Astrocyte (in vitro differentiated cells and primary cell): ENCODE data around the gene VEGFA.

Source experiments
- EZH2 ChIP-seq: IDR thresholded peaks from 2 replicates; pipeline ENCODE4 v1.6.1; 2012; ENCODE audit warnings: mild to moderate bottlenecking, low read length, inconsistent platforms; ENCODE audit not compliant: insufficient read depth
- TF ChIP-seq, protein P1 (sequence below): IDR thresholded peaks from 2 replicates; pipeline ENCODE4 v1.5.1; 2011; ENCODE audit warnings: low read depth, mild to moderate bottlenecking, inconsistent platforms, low read length, moderate library complexity; ENCODE audit not compliant: insufficient read depth

GRCh38 chr6:43737272-43738081 is 32.5 kb upstream of the VEGFA start:
- TF ChIP-seq EZH2: no peak
- TF ChIP-seq, protein P1, sequence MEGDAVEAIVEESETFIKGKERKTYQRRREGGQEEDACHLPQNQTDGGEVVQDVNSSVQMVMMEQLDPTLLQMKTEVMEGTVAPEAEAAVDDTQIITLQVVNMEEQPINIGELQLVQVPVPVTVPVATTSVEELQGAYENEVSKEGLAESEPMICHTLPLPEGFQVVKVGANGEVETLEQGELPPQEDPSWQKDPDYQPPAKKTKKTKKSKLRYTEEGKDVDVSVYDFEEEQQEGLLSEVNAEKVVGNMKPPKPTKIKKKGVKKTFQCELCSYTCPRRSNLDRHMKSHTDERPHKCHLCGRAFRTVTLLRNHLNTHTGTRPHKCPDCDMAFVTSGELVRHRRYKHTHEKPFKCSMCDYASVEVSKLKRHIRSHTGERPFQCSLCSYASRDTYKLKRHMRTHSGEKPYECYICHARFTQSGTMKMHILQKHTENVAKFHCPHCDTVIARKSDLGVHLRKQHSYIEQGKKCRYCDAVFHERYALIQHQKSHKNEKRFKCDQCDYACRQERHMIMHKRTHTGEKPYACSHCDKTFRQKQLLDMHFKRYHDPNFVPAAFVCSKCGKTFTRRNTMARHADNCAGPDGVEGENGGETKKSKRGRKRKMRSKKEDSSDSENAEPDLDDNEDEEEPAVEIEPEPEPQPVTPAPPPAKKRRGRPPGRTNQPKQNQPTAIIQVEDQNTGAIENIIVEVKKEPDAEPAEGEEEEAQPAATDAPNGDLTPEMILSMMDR: no peak
